GM23338 (cell line): ENCODE measurements around the gene KRTAP4-16. TPM values are rescaled to one million over a fixed set of nuclear protein-coding genes. Genes with fewer than 3 reads are reported as not detected.
"Not testable (repeated sequence)": the region's sequence is repeated elsewhere in the genome, so short reads cannot be mapped to it uniquely, and the experiment has no call there.

Source experiments
- ATAC-seq: fragments of 200-7000 bp; cut with Tn5 transposase; 3 replicates; pipeline ENCODE4 v1.9.1; 2020
- DNase-seq: peaks from one replicate; pipeline ENCODE4 v3.0.0-alpha.2; 2015; ENCODE audit warnings: low spot score
- H2AFZ ChIP-seq: fragments of 200-600 bp; sonication (generic); 2 replicates; pipeline ENCODE4 v1.8.0; 2016; ENCODE audit warnings: antibody characterized with exemption, mild to moderate bottlenecking, moderate library complexity
- H3F3A ChIP-seq: fragments of 200-600 bp; sonication (generic); replicated peaks from 2 replicates; pipeline ENCODE4 v1.8.0; 2017; ENCODE audit warnings: antibody characterized with exemption, mixed run types, low read depth
- H3K27ac ChIP-seq: fragments of 200-600 bp; sonication (generic); 2 replicates; pipeline ENCODE4 v1.6.1; 2016; ENCODE audit warnings: low read depth
- H3K27me3 ChIP-seq: fragments of 200-600 bp; sonication (generic); 2 replicates; pipeline ENCODE4 v1.8.0; 2016; ENCODE audit warnings: mild to moderate bottlenecking, mixed run types, moderate library complexity; ENCODE audit not compliant: insufficient read depth
- H3K36me3 ChIP-seq: fragments of 200-600 bp; sonication (generic); 2 replicates; pipeline ENCODE4 v1.8.0; 2016; ENCODE audit warnings: mild to moderate bottlenecking; ENCODE audit not compliant: insufficient read depth
- H3K4me1 ChIP-seq: fragments of 200-600 bp; sonication (generic); 2 replicates; pipeline ENCODE4 v1.8.0; 2016; ENCODE audit warnings: mild to moderate bottlenecking, moderate library complexity; ENCODE audit not compliant: insufficient read depth
- H3K4me2 ChIP-seq: fragments of 200-600 bp; sonication (generic); 2 replicates; pipeline ENCODE4 v1.7.1; 2017; ENCODE audit warnings: mixed run types
- H3K4me3 ChIP-seq: fragments of 200-600 bp; sonication (generic); 2 replicates; pipeline ENCODE4 v1.6.1; 2016; ENCODE audit warnings: mixed run types
- H3K79me2 ChIP-seq: fragments of 200-600 bp; sonication (generic); replicated peaks from 2 replicates; pipeline ENCODE4 v1.8.0; 2017; ENCODE audit warnings: mild to moderate bottlenecking; ENCODE audit not compliant: insufficient read depth
- H3K9me2 ChIP-seq: fragments of 200-600 bp; sonication (generic); 2 replicates; pipeline ENCODE4 v1.8.0; 2017; ENCODE audit not compliant: insufficient read depth
- H4K20me1 ChIP-seq: fragments of 200-600 bp; sonication (generic); replicated peaks from 2 replicates; pipeline ENCODE4 v1.8.0; 2017; ENCODE audit warnings: mild to moderate bottlenecking; ENCODE audit not compliant: insufficient read depth
- H3K27ac Mint-ChIP-seq: 2 replicates; pipeline ENCODE4 v1.8.0; 2020; ENCODE audit warnings: inconsistent platforms, mild to moderate bottlenecking, moderate library complexity, mixed read lengths
- H3K27me3 Mint-ChIP-seq: 3 replicates; pipeline ENCODE4 v1.8.0; 2022; ENCODE audit warnings: low read depth, mild to moderate bottlenecking, moderate library complexity, mixed read lengths, inconsistent platforms; ENCODE audit not compliant: insufficient read depth, poor library complexity
- H3K36me3 Mint-ChIP-seq: 3 replicates; pipeline ENCODE4 v1.8.0; 2021; ENCODE audit warnings: low read depth, mild to moderate bottlenecking, inconsistent platforms, moderate library complexity, mixed read lengths
- H3K4me1 Mint-ChIP-seq: 3 replicates; pipeline ENCODE4 v1.8.0; 2020; ENCODE audit warnings: mild to moderate bottlenecking, inconsistent platforms, mixed read lengths
- H3K4me3 Mint-ChIP-seq: 3 replicates; pipeline ENCODE4 v1.8.0; 2021; ENCODE audit warnings: moderate library complexity, mild to moderate bottlenecking, inconsistent platforms, mixed read lengths
- H3K9me3 Mint-ChIP-seq: 3 replicates; pipeline ENCODE4 v1.8.0; 2020; ENCODE audit warnings: moderate library complexity, mild to moderate bottlenecking, inconsistent platforms, mixed read lengths
- CREB1 ChIP-seq: fragments of 250-450 bp; sonication (Bioruptor Pico); IDR thresholded peaks from 2 replicates; pipeline ENCODE4 v1.5.0; 2020; ENCODE audit warnings: low read depth, mild to moderate bottlenecking, moderate library complexity
- ETS1 ChIP-seq: IDR thresholded peaks from 2 replicates; pipeline ENCODE4 v1.6.1; 2016; ENCODE audit warnings: antibody characterized with exemption
- JUNB ChIP-seq: IDR thresholded peaks from one replicate; pipeline ENCODE4 v1.6.1; 2016; ENCODE audit warnings: antibody characterized with exemption; ENCODE audit not compliant: unreplicated experiment
- REST ChIP-seq: IDR thresholded peaks from one replicate; pipeline ENCODE4 v1.6.1; 2018; ENCODE audit warnings: antibody characterized with exemption; ENCODE audit not compliant: unreplicated experiment
- STAT1 ChIP-seq: IDR thresholded peaks from one replicate; pipeline ENCODE4 v1.6.1; 2016; ENCODE audit warnings: antibody characterized with exemption; ENCODE audit not compliant: unreplicated experiment
- ZNF114 ChIP-seq: fragments of 250-450 bp; sonication (Bioruptor Pico); IDR thresholded peaks from 2 replicates; pipeline ENCODE4 v1.5.0; 2020; ENCODE audit warnings: mild to moderate bottlenecking, moderate library complexity
- ZNF331 ChIP-seq: fragments of 250-450 bp; sonication (Bioruptor Pico); IDR thresholded peaks from 2 replicates; pipeline ENCODE4 v1.5.0; 2020; ENCODE audit warnings: low read depth, mild to moderate bottlenecking, moderate library complexity
- polyA plus RNA-seq: library from polyadenylated mRNA; unstranded; fragments of >200 nt; fragmentation: Nextera tagmentation; extraction: Ambion mirVana; gene quantifications from 2 replicates; pipeline ENCODE4 v1.2.1, GENCODE V29; 2016
- total RNA-seq: library from RNA; depleted of rRNA; stranded (reverse); fragments of >200 nt; shearing (Covaris generic); gene quantifications from 2 replicates; pipeline ENCODE4 v1.2.3, GENCODE V29; 2014

KRTAP4-16 gene
- total and polyA plus RNA-seq, 2 experiments from 2014 or later = not detected

- TF ChIP-seq REST (no peak), JUNB (no peak), STAT1 (no peak), ZNF331 (no peak), ETS1 (no peak), CREB1 (CRISPR knock-in tag) (no peak)
Measured at GRCh38 chr17:41141361-41141760, 39.4 kb upstream of the KRTAP4-16 start (continued).

GRCh38 chr17:41140360-41141131, 38.5 kb upstream of the KRTAP4-16 start, which contains the start of gene KRTAP4-6:
KRTAP4-6 (minus strand) TSS chr17:41140544; CDS start chr17:41140487, 57 bp downstream.
- no peak for TF ChIP-seq STAT1
- TF ChIP-seq ETS1 = no peak
- TF ChIP-seq ZNF114 = no peak
- TF ChIP-seq JUNB = no peak
- no peak for TF ChIP-seq CREB1 (CRISPR knock-in tag)
- DNase-seq (no peak), ATAC-seq (no peak)
- Histone ChIP-seq H3F3A (no peaks in the 10 kb centered on the region), H3K9me2 (0 out of 2 replicates have a peak, but pooled peaks cover 3% of the 10 kb centered on the region), H3K4me3 (no peak within 1 kb of the TSS), H3K4me2 (no peak within 1 kb of the TSS), H2AFZ (no peak within 1 kb of the TSS), H3K36me3 (no peaks in the 10 kb centered on the region; the same call in 1 of the 2 replicates), H3K79me2 (no peaks in the 10 kb centered on the region), H4K20me1 (no peaks in the 10 kb centered on the region), H3K27ac (no peak within 1 kb of the TSS), H3K4me1 (no peaks in the 10 kb centered on the region), H3K27me3 (no peaks in the 10 kb centered on the region)
- Mint-ChIP-seq H3K27ac (no peak within 1 kb of the TSS; the same call in 1 of the 2 replicates), H3K9me3 (peaks cover 42% of the 10 kb centered on the region), H3K36me3 (peaks cover 28% of the 10 kb centered on the region), H3K4me1 (no peaks in the 10 kb centered on the region), H3K27me3 (no peaks in the 10 kb centered on the region), H3K4me3 (no peak within 1 kb of the TSS)

GRCh38 chr17:41139865-41140264, 37.9 kb upstream of the KRTAP4-16 start:
- not testable (repeated sequence) for H3K4me1 ChIP-seq, H4K20me1 ChIP-seq, H3K4me3 Mint-ChIP-seq, H3K27ac ChIP-seq, ATAC-seq, H3K27ac Mint-ChIP-seq, H3K79me2 ChIP-seq, H3K4me1 Mint-ChIP-seq, H3K4me2 ChIP-seq, H2AFZ ChIP-seq, H3K4me3 ChIP-seq, H3F3A ChIP-seq, H3K9me2 ChIP-seq, H3K27me3 ChIP-seq, H3K36me3 ChIP-seq, H3K27me3 Mint-ChIP-seq, DNase-seq
- H3K36me3 Mint-ChIP-seq = peaks cover 28% of the 10 kb centered on the region
- peaks cover 42% of the 10 kb centered on the region for H3K9me3 Mint-ChIP-seq
